Caco-2 (cell line): ENCODE results near the gene CDH3. TPM values are rescaled to one million over a fixed set of nuclear protein-coding genes. Genes with fewer than 3 reads are reported as not detected.

Source experiments
- BruUV-seq: library from RNA; stranded (reverse); fragments of 400-500 nt; replicated peaks from 2 replicates; lab custom pipeline; 2021; lab: Mats Ljungman, UMichigan
- CTCF ChIA-PET: fragments of 300-600 bp; sonication (Branson Sonifier 250); formaldehyde crosslinking; loops from one replicate; lab custom pipeline; 2022; ENCODE audit warnings: antibody characterized with exemption; lab: Charles Lee
- POLR2A ChIA-PET: fragments of 300-600 bp; sonication (Branson Sonifier 250); formaldehyde crosslinking; loops from one replicate; lab custom pipeline; 2022; ENCODE audit warnings: antibody characterized with exemption; lab: Charles Lee
- DNase-seq, 2 experiments: peaks; one replicate each; pipeline versions ENCODE4 v3.0.0 to v3.0.0-alpha.2; 2020 to 2022
- H3K27me3 ChIP-seq: replicated peaks from 2 replicates; pipeline ENCODE4 v1.6.0; 2011; ENCODE audit warnings: low read length; ENCODE audit not compliant: control insufficient read depth, insufficient read depth
- H3K36me3 ChIP-seq: 2 replicates; pipeline ENCODE4 v1.5.1; 2011; ENCODE audit warnings: low read length; ENCODE audit not compliant: control insufficient read depth, insufficient read depth
- H3K4me1 ChIP-seq: fragments of 250-450 bp; sonication (Bioruptor Pico); 2 replicates; pipeline ENCODE4 v1.5.1; 2020; ENCODE audit warnings: mild to moderate bottlenecking
- H3K4me3 ChIP-seq: 2 replicates; pipeline ENCODE4 v1.5.1; 2011; ENCODE audit warnings: low read depth, mild to moderate bottlenecking, control low read depth, low read length
- H3K9me3 ChIP-seq: fragments of 250-450 bp; sonication (Bioruptor Pico); 2 replicates; pipeline ENCODE4 v1.5.1; 2020; ENCODE audit warnings: mild to moderate bottlenecking, moderate library complexity
- H3K27ac Mint-ChIP-seq: one replicate; pipeline ENCODE4 v1.8.0; 2022; ENCODE audit warnings: mixed read lengths; ENCODE audit not compliant: unreplicated experiment
- H3K27me3 Mint-ChIP-seq: one replicate; pipeline ENCODE4 v1.8.0; 2022; ENCODE audit warnings: mixed read lengths; ENCODE audit not compliant: insufficient read depth, unreplicated experiment
- H3K36me3 Mint-ChIP-seq: one replicate; pipeline ENCODE4 v1.8.0; 2022; ENCODE audit warnings: mild to moderate bottlenecking, mixed read lengths; ENCODE audit not compliant: insufficient read depth, unreplicated experiment
- H3K4me1 Mint-ChIP-seq: one replicate; pipeline ENCODE4 v1.8.0; 2022; ENCODE audit warnings: low read depth, mixed read lengths; ENCODE audit not compliant: unreplicated experiment
- H3K4me3 Mint-ChIP-seq: one replicate; pipeline ENCODE4 v1.8.0; 2022; ENCODE audit warnings: mild to moderate bottlenecking, moderate library complexity, mixed read lengths; ENCODE audit not compliant: unreplicated experiment
- H3K9me3 Mint-ChIP-seq: one replicate; pipeline ENCODE4 v1.8.0; 2022; ENCODE audit warnings: mixed read lengths; ENCODE audit not compliant: unreplicated experiment
- CTCF ChIP-seq, 2 experiments: fragments of 200-600 bp in 1 of 2; IDR thresholded peaks; 1 replicate in 1 of 2; 2 replicates in 1 of 2; pipeline versions ENCODE4 v1.5.1 to v1.8.0; 2011 to 2022; ENCODE audit warnings: antibody characterized with exemption in 1 of 2, control low read depth in 1 of 2, inconsistent platforms in 1 of 2, low read depth in 1 of 2, low read length in 1 of 2, mild to moderate bottlenecking in 1 of 2, moderate library complexity in 1 of 2; ENCODE audit not compliant: insufficient read depth in 1 of 2, severe bottlenecking in 1 of 2, unreplicated experiment in 1 of 2
- intact Hi-C: fragments of 100-400 bp; cut with micrococcal nuclease; formaldehyde crosslinking; loops from one replicate; pipeline ENCODE4 v1.10.0; 2022; ENCODE audit not compliant: unreplicated experiment
- total RNA-seq: library from RNA; stranded (reverse); gene quantifications from 2 replicates; pipeline ENCODE4 v1.2.3, GENCODE V29; 2022

Gene CDH3
- total RNA-seq, 1 experiment from 2014 or later: 144 TPM

GRCh38 chr16:68685685-68686478 lies 40.8 kb downstream of the CDH3 start:
- TF ChIP-seq CTCF (IDR thresholded peaks at IDR 0.05; ENCODE audit: insufficient read depth in 1 of 2, low read depth in 1 of 2, low read length in 1 of 2, severe bottlenecking in 1 of 2, unreplicated experiment in 1 of 2): no peak
- Mint-ChIP-seq H3K27ac (no peak overlapping the region), H3K4me3 (no peak overlapping the region), H3K36me3 (peaks cover 65% of the 10 kb centered on the region), H3K9me3 (no peaks in the 10 kb centered on the region), H3K4me1 (no peaks in the 10 kb centered on the region), H3K27me3 (no peaks in the 10 kb centered on the region)
- ChIA-PET POLR2A (no interaction called here), CTCF (no interaction called here)
- no TSS peak for BruUV-seq
- intact Hi-C loops: no loop called here
- DNase-seq: no peak
- Histone ChIP-seq H3K9me3 (no peaks in the 10 kb centered on the region), H3K4me3 (no peak overlapping the region), H3K36me3 (peaks cover 3% of the 10 kb centered on the region), H3K4me1 (no peaks in the 10 kb centered on the region), H3K27me3 (no peaks in the 10 kb centered on the region)

DNA sequence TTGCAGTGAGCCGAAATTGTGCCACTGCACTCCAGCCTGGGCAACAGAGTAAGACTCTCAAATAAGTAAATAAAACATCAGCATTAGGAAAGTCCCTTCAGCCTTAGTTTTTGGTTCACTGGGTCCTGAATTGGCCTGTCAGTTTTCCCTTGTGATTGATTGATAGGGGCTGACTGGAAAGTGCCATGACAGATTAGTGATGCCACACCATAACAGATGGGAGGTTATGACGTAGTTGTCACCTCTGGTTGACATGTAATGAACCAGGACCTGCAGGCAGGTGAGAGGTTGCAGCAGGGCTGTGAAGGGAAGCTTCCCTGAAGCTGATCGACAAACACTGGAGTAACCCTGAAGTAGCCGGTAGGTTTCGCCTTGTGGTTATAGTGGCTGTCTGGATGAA lies 41.8 kb downstream of the CDH3 start:
- Mint-ChIP-seq H3K36me3 (peaks cover 59% of the 10 kb centered on the region), H3K4me3 (no peak overlapping the region), H3K4me1 (no peaks in the 10 kb centered on the region), H3K9me3 (no peaks in the 10 kb centered on the region), H3K27me3 (no peaks in the 10 kb centered on the region), H3K27ac (no peak overlapping the region)
- Histone ChIP-seq H3K4me1 (no peaks in the 10 kb centered on the region), H3K27me3 (no peaks in the 10 kb centered on the region), H3K4me3 (no peak overlapping the region), H3K9me3 (no peaks in the 10 kb centered on the region), H3K36me3 (peaks cover 3% of the 10 kb centered on the region)
- ChIA-PET CTCF (no interaction called here), POLR2A (no interaction called here)
- intact Hi-C loops: no loop called here
- no peak for TF ChIP-seq CTCF (IDR thresholded peaks at IDR 0.05; ENCODE audit: insufficient read depth in 1 of 2, low read depth in 1 of 2, low read length in 1 of 2, severe bottlenecking in 1 of 2, unreplicated experiment in 1 of 2)
- BruUV-seq: no TSS peak
- no peak for DNase-seq

DNA sequence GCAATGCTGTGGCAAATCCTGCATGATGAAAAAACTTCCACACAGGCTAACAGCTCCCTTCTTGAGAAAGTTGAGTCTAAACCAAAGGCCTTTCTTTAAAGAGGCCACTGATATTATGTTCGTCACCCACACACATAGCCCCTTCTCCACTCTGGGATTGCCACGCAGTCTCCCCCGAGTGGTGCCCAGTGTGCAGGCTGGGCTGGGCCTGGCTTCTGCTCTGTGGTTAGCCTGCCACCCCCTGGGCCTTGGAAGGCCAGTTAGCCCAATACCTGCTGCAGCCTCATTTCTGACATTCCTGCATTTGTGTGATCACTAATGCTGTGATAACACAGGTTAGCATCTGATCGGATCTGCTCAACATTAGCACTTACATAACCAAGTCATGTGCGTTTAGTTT lies 44.8 kb downstream of the CDH3 start:
- intact Hi-C loops: no loop called here
- Histone ChIP-seq H3K9me3 (no peaks in the 10 kb centered on the region), H3K36me3 (peaks cover 3% of the 10 kb centered on the region), H3K4me3 (no peak overlapping the region), H3K27me3 (no peaks in the 10 kb centered on the region), H3K4me1 (no peaks in the 10 kb centered on the region)
- peaks cover 61% of the 10 kb centered on the region for H3K36me3 Mint-ChIP-seq
- H3K9me3 Mint-ChIP-seq: no peaks in the 10 kb centered on the region
- CTCF ChIA-PET: no interaction called here
- H3K4me3 Mint-ChIP-seq: no peak overlapping the region
- no peaks in the 10 kb centered on the region for H3K27me3 Mint-ChIP-seq
- TF ChIP-seq CTCF (IDR thresholded peaks at IDR 0.05; ENCODE audit: insufficient read depth in 1 of 2, low read depth in 1 of 2, low read length in 1 of 2, severe bottlenecking in 1 of 2, unreplicated experiment in 1 of 2): no peak
- H3K27ac Mint-ChIP-seq: no peak overlapping the region
- no peak for DNase-seq
- BruUV-seq: no TSS peak
- no peaks in the 10 kb centered on the region for H3K4me1 Mint-ChIP-seq
- POLR2A ChIA-PET: no interaction called here
